GM23248 (cell line): ENCODE data around the gene DUS4L. TPM values are rescaled to one million over a fixed set of nuclear protein-coding genes. Genes with fewer than 3 reads are reported as not detected.

Source experiments
- DNase-seq: peaks from one replicate; pipeline ENCODE4 v3.0.0-alpha.2; 2015
- H2AFZ ChIP-seq: fragments of 200-600 bp; sonication (generic); 2 replicates; pipeline ENCODE4 v1.6.1; 2016; ENCODE audit warnings: antibody characterized with exemption
- H3F3A ChIP-seq: fragments of 200-600 bp; sonication (generic); 2 replicates; pipeline ENCODE4 v1.6.1; 2016; ENCODE audit warnings: mild to moderate bottlenecking, antibody characterized with exemption, mixed run types; ENCODE audit not compliant: insufficient read depth
- H3K27ac ChIP-seq: fragments of 200-600 bp; sonication (generic); 2 replicates; pipeline ENCODE4 v1.5.1; 2016; ENCODE audit warnings: mild to moderate bottlenecking
- H3K27me3 ChIP-seq: fragments of 200-600 bp; sonication (generic); replicated peaks from 2 replicates; pipeline ENCODE4 v1.6.1; 2016; ENCODE audit warnings: mild to moderate bottlenecking; ENCODE audit not compliant: insufficient read depth
- H3K36me3 ChIP-seq: fragments of 200-600 bp; sonication (generic); 2 replicates; pipeline ENCODE4 v1.6.1; 2016; ENCODE audit warnings: low read depth, mild to moderate bottlenecking
- H3K4me1 ChIP-seq: fragments of 200-600 bp; sonication (generic); 2 replicates; pipeline ENCODE4 v1.6.1; 2016; ENCODE audit warnings: mild to moderate bottlenecking; ENCODE audit not compliant: insufficient read depth
- H3K4me2 ChIP-seq: fragments of 200-600 bp; sonication (generic); one replicate; pipeline ENCODE4 v1.6.1; 2016; ENCODE audit warnings: mild to moderate bottlenecking; ENCODE audit not compliant: unreplicated experiment
- H3K4me3 ChIP-seq: fragments of 200-600 bp; sonication (generic); 2 replicates; pipeline ENCODE4 v1.5.1; 2016; ENCODE audit warnings: mild to moderate bottlenecking
- H3K79me2 ChIP-seq: fragments of 200-600 bp; sonication (generic); 2 replicates; pipeline ENCODE4 v1.6.1; 2016; ENCODE audit warnings: mild to moderate bottlenecking; ENCODE audit not compliant: insufficient read depth
- H3K9ac ChIP-seq: fragments of 200-600 bp; sonication (generic); 2 replicates; pipeline ENCODE4 v1.6.1; 2016; ENCODE audit warnings: mild to moderate bottlenecking
- H3K9me2 ChIP-seq: fragments of 200-600 bp; sonication (generic); 2 replicates; pipeline ENCODE4 v1.6.1; 2016; ENCODE audit warnings: mixed run types, mild to moderate bottlenecking, moderate library complexity; ENCODE audit not compliant: insufficient read depth
- H3K9me3 ChIP-seq: fragments of 200-600 bp; sonication (generic); one replicate; pipeline ENCODE4 v1.6.1; 2017; ENCODE audit warnings: low read depth
- H4K20me1 ChIP-seq: fragments of 200-600 bp; sonication (generic); 2 replicates; pipeline ENCODE4 v1.6.0; 2016; ENCODE audit not compliant: insufficient read depth
- EZH2 ChIP-seq: fragments of 200-600 bp; sonication (generic); IDR thresholded peaks from 2 replicates; pipeline ENCODE4 v1.6.1; 2018; ENCODE audit warnings: antibody characterized with exemption, mild to moderate bottlenecking; ENCODE audit not compliant: insufficient read depth, poor library complexity, severe bottlenecking
- EZH2phosphoT487 ChIP-seq: fragments of 200-600 bp; sonication (generic); IDR thresholded peaks from 2 replicates; pipeline ENCODE4 v1.6.1; 2018; ENCODE audit warnings: antibody characterized with exemption, moderate library complexity, mild to moderate bottlenecking, low read depth; ENCODE audit not compliant: insufficient read depth
- WGBS, 2 experiments: methylation state at CpG; one replicate each; pipeline ENCODE4 v1.1.6; 2015 to 2017; ENCODE audit warnings: low lambda C conversion rate in 2 of 2, low coverage in 1 of 2; ENCODE audit errors: missing lambda C conversion rate in 2 of 2; 5-methylcytosine and 5-hydroxymethylcytosine counted together
- in situ Hi-C: fragments of 300-500 bp; cut with MboI; formaldehyde crosslinking; loops from 2 replicates; pipeline ENCODE4 v1.15.0; 2020
- polyA plus RNA-seq: library from polyadenylated mRNA; unstranded; fragments of >200 nt; fragmentation: Nextera tagmentation; extraction: Ambion mirVana; gene quantifications from 2 replicates; pipeline ENCODE4 v1.2.1, GENCODE V29; 2016
- small RNA-seq: library from RNA; depleted of rRNA; stranded (forward); fragments of <200 nt; gene quantifications from one replicate; pipeline ENCODE3, GENCODE V24; 2014; ENCODE audit warnings: low read depth, low replicate concordance
- total RNA-seq: library from RNA; depleted of rRNA; stranded (reverse); fragments of >200 nt; shearing (Covaris generic); gene quantifications from 2 replicates; pipeline ENCODE4 v1.2.3, GENCODE V29; 2014; rRNA removed

The DUS4L gene
- total and polyA plus RNA-seq, 2 experiments from 2014 or later: 4.2 to 7.6 TPM

DNA sequence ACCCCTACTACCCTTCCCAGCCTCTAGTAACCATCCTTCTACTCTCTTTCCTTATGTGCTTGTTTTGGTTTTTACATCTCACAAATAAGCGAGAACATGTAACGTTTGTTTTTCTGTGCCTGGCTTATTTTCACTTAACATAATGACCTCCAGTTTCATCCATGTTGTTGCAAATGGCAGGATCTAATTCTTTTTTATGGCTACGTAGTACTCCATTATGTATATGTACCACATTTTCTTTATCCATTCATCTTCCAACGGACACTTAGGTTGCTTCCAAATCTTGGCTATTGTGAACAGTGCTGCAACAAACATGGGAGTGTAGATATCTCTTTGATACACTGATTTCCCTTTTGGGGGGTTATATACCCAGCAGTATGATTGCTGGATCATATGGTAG, 63.2 kb downstream of the DUS4L start:
- 97 to 99% methylated on average over 4 of the region's 4 CpGs for WGBS, 2 experiments

More for the DNA sequence above, 63.2 kb downstream of the DUS4L start:
- no peaks in the 10 kb centered on the region for H3K9me3 ChIP-seq
- H4K20me1 ChIP-seq: no peaks in the 10 kb centered on the region; the same call in 1 of the 2 replicates
- in situ Hi-C loops: no loop called here
- no peaks in the 10 kb centered on the region for H3K9me2 ChIP-seq
- no peak overlapping the region for H3K4me3 ChIP-seq
- no peak for DNase-seq
- no peak overlapping the region for H2AFZ ChIP-seq
- no peak overlapping the region for H3K27ac ChIP-seq
- peaks cover 11% of the 10 kb centered on the region for H3K4me1 ChIP-seq
- H3K36me3 ChIP-seq: no peaks in the 10 kb centered on the region
- no peak overlapping the region for H3K9ac ChIP-seq
- H3K79me2 ChIP-seq: no peaks in the 10 kb centered on the region
- no peak for TF ChIP-seq EZH2
- no peak for TF ChIP-seq EZH2phosphoT487
- no peaks in the 10 kb centered on the region for H3K27me3 ChIP-seq
- no peak overlapping the region for H3K4me2 ChIP-seq
- peaks cover 12% of the 10 kb centered on the region for H3F3A ChIP-seq

Small RNA genes lying within 50 kb of the gene (small RNA-seq; reads per million reads assigned to genes)
- not detected for gene RF01233

Other genes starting within 250 kb of the DUS4L start
- gene GPR22, start 93.9 kb upstream of the DUS4L start, total RNA-seq: not detected in 2 replicates
- gene GPR22, start 93.9 kb upstream of the DUS4L start, polyA plus RNA-seq: 0.23 and 0.39 TPM in 2 replicates
- gene COG5, start 51 bp upstream of the DUS4L start, total RNA-seq: 26.0 and 53.6 TPM in 2 replicates
- gene COG5, start 51 bp upstream of the DUS4L start, polyA plus RNA-seq: 20.7 and 22.9 TPM in 2 replicates
- gene BCAP29, start 16.3 kb downstream of the DUS4L start, total RNA-seq: 138 and 222 TPM in 2 replicates
- 106 and 115 TPM in 2 replicates for gene BCAP29, start 16.3 kb downstream of the DUS4L start, polyA plus RNA-seq
- 0.25 and 0.43 TPM in 2 replicates for gene SLC26A4, start 96.9 kb downstream of the DUS4L start, total RNA-seq
- gene SLC26A4, start 96.9 kb downstream of the DUS4L start, polyA plus RNA-seq: 0.10 and 0.24 TPM in 2 replicates
- 11.9 and 47.2 TPM in 2 replicates for gene CBLL1, start 180.2 kb downstream of the DUS4L start, total RNA-seq
- 35.5 and 38.2 TPM in 2 replicates for gene CBLL1, start 180.2 kb downstream of the DUS4L start, polyA plus RNA-seq
- not detected in 2 replicates for gene SLC26A3, start 239.3 kb downstream of the DUS4L start, total RNA-seq
- not detected in 2 replicates for gene SLC26A3, start 239.3 kb downstream of the DUS4L start, polyA plus RNA-seq